HepG2 (cell line): Measurements from ENCODE around the gene SLC22A23. TPM values are rescaled to one million over a fixed set of nuclear protein-coding genes. Genes with fewer than 3 reads are reported as not detected.
A peak's percentile ranks its signal among the peaks of the same experiment; 100 is the strongest.

Experiments
- ATAC-seq: fragments of 200-7000 bp; cut with Tn5 transposase; 3 replicates; pipeline ENCODE4 v1.9.1; 2020; ENCODE audit warnings: mild to moderate bottlenecking, moderate library complexity
- BruUV-seq: library from RNA; stranded (reverse); fragments of 400-500 nt; replicated peaks from 2 replicates; lab custom pipeline; 2021; lab: Mats Ljungman, UMichigan
- CTCF ChIA-PET: fragments of 300-600 bp; formaldehyde crosslinking; extraction: SDS; loops from one replicate; lab custom pipeline; 2021; ENCODE audit warnings: low total read pairs, inconsistent platforms, low intra/inter-chr PET ratio; lab: Yijun Ruan, JAX
- POLR2A ChIA-PET: fragments of 350-600 bp; sonication (Branson Sonifier 250); formaldehyde crosslinking; loops from one replicate; lab custom pipeline; 2020; ENCODE audit warnings: antibody characterized with exemption, inconsistent platforms; lab: Yijun Ruan, JAX
- DNase-seq: peaks from one replicate; pipeline ENCODE4 v3.0.0-alpha.2; 2015; ENCODE audit warnings: low spot score
- FAIRE-seq: peaks from 3 replicates; lab custom pipeline; 2011; peaks lifted over from hg19 to GRCh38; lab: Jason Lieb, UNC
- H2AFZ ChIP-seq: one replicate; pipeline ENCODE4 v1.6.1; 2011; ENCODE audit warnings: low read length, inconsistent platforms
- H3K27ac ChIP-seq: fragments of 300-600 bp; 3 replicates; pipeline ENCODE4 v1.8.0; 2011; ENCODE audit warnings: mixed run types, mild to moderate bottlenecking, mixed read lengths, low read length, inconsistent platforms; ENCODE audit not compliant: insufficient read depth; ENCODE audit errors: extremely low read length
- H3K27me3 ChIP-seq, 2 experiments: fragments of 200-600 bp in 1 of 2; 2 replicates in 1 of 2; 3 replicates in 1 of 2; pipeline versions ENCODE4 v1.6.0 to v1.8.0; 2011; ENCODE audit warnings: low read length in 2 of 2, mild to moderate bottlenecking in 2 of 2, moderate library complexity in 2 of 2, inconsistent platforms in 1 of 2; ENCODE audit not compliant: insufficient read depth in 2 of 2, control insufficient read depth in 1 of 2
- H3K36me3 ChIP-seq, 2 experiments: fragments of 200-600 bp in 1 of 2; replicated peaks in 1 of 2; 2 replicates in 1 of 2; 3 replicates in 1 of 2; pipeline versions ENCODE4 v1.5.1 to v1.8.0; 2011; ENCODE audit warnings: low read length in 2 of 2, inconsistent platforms in 1 of 2; ENCODE audit not compliant: insufficient read depth in 2 of 2, control insufficient read depth in 1 of 2
- H3K4me1 ChIP-seq: 2 replicates; pipeline ENCODE4 v1.5.1; 2012; ENCODE audit warnings: low read length, inconsistent platforms; ENCODE audit not compliant: insufficient read depth
- H3K4me2 ChIP-seq: 2 replicates; pipeline ENCODE4 v1.6.0; 2011; ENCODE audit warnings: low read depth, low read length, inconsistent platforms
- H3K4me3 ChIP-seq, 3 experiments: fragments of 200-600 bp in 1 of 3; sonication (generic), shearing (Covaris generic) in 1 of 3; replicated peaks in 1 of 3; 2 replicates each; pipeline ENCODE4 v1.5.1; 2011 to 2016; ENCODE audit warnings: low read length in 3 of 3, inconsistent platforms in 2 of 3, low read depth in 2 of 3, mild to moderate bottlenecking in 2 of 3, control low read depth in 1 of 3, mixed read lengths in 1 of 3; ENCODE audit not compliant: insufficient read depth in 1 of 3
- H3K79me2 ChIP-seq: one replicate; pipeline ENCODE4 v1.6.1; 2011; ENCODE audit warnings: low read length, inconsistent platforms; ENCODE audit not compliant: insufficient read depth
- H3K9ac ChIP-seq: 2 replicates; pipeline ENCODE4 v1.6.0; 2011; ENCODE audit warnings: mild to moderate bottlenecking, low read depth, low read length, inconsistent platforms; ENCODE audit not compliant: insufficient read depth
- H3K9me3 ChIP-seq: 2 replicates; pipeline ENCODE4 v1.5.1; 2012; ENCODE audit warnings: mild to moderate bottlenecking, low read length
- H4K20me1 ChIP-seq: 2 replicates; pipeline ENCODE4 v1.6.0; 2011; ENCODE audit warnings: inconsistent platforms, mild to moderate bottlenecking, low read length, moderate library complexity; ENCODE audit not compliant: insufficient read depth
- ATF5 ChIP-seq: sonication (generic); formaldehyde crosslinking; IDR thresholded peaks from 2 replicates; pipeline ENCODE4 v1.4.0; 2020; ENCODE audit warnings: mild to moderate bottlenecking, low read depth, missing genetic modification reagents
- CTCF ChIP-seq: sonication (generic); formaldehyde crosslinking; IDR thresholded peaks from 2 replicates; pipeline ENCODE4 v1.5.0; 2020; ENCODE audit warnings: mild to moderate bottlenecking, missing genetic modification reagents, moderate library complexity
- GATAD1 ChIP-seq: IDR thresholded peaks from 2 replicates; pipeline ENCODE4 v1.6.1; 2016; ENCODE audit warnings: missing genetic modification reagents, missing compliant biosample characterization
- HNF1A ChIP-seq, 2 experiments: sonication (generic) in 1 of 2; formaldehyde crosslinking in 1 of 2; IDR thresholded peaks; 2 replicates each; pipeline versions ENCODE4 v1.4.0 to v1.6.1; 2016 to 2020; ENCODE audit warnings: borderline replicate concordance in 1 of 2, low read depth in 1 of 2, mild to moderate bottlenecking in 1 of 2, missing genetic modification reagents in 1 of 2
- KLF12 ChIP-seq: sonication (generic); formaldehyde crosslinking; IDR thresholded peaks from 2 replicates; pipeline ENCODE4 v1.4.0; 2020; ENCODE audit warnings: missing genetic modification reagents, borderline replicate concordance
- RFXAP ChIP-seq: sonication (generic); formaldehyde crosslinking; IDR thresholded peaks from 2 replicates; pipeline ENCODE4 v1.4.0; 2020; ENCODE audit warnings: missing genetic modification reagents, borderline replicate concordance
- ZBTB33 ChIP-seq: sonication (generic); formaldehyde crosslinking; IDR thresholded peaks from 2 replicates; pipeline ENCODE4 v1.4.0; 2020; ENCODE audit warnings: missing genetic modification reagents
- ZNF10 ChIP-seq: sonication (generic); formaldehyde crosslinking; IDR thresholded peaks from 2 replicates; pipeline ENCODE4 v1.4.0; 2020; ENCODE audit warnings: mild to moderate bottlenecking, low read depth, missing genetic modification reagents, borderline replicate concordance
- ZNF800 ChIP-seq: sonication (generic); formaldehyde crosslinking; IDR thresholded peaks from 2 replicates; pipeline ENCODE4 v1.4.0; 2020; ENCODE audit warnings: missing genetic modification reagents
- ZSCAN9 ChIP-seq: IDR thresholded peaks from 2 replicates; pipeline ENCODE4 v1.6.1; 2016; ENCODE audit warnings: borderline replicate concordance
- ZZZ3 ChIP-seq: sonication (generic); formaldehyde crosslinking; IDR thresholded peaks from 2 replicates; pipeline ENCODE4 v1.4.0; 2020; ENCODE audit warnings: missing genetic modification reagents, mild to moderate bottlenecking, borderline replicate concordance
- WGBS: methylation state at CpG from one replicate; pipeline ENCODE4 v1.1.6; 2017; ENCODE audit warnings: low lambda C conversion rate; 5-methylcytosine and 5-hydroxymethylcytosine counted together
- in situ Hi-C: cut with HindIII; loops from 2 replicates; pipeline ENCODE4 v1.10.0; 2017; ENCODE audit warnings: low pct_unique_long_range_greater_than_20kb; ENCODE audit not compliant: extremely low pct_ligation_motif_present
- intact Hi-C: fragments of 100-400 bp; cut with micrococcal nuclease; formaldehyde crosslinking; loops from one replicate; pipeline ENCODE4 v1.10.0; 2022; ENCODE audit not compliant: unreplicated experiment
- polyA plus RNA-seq, 8 experiments: library from polyadenylated mRNA; depleted of rRNA in 3 of 8; stranded (reverse) in 7 of 8; unstranded in 1 of 8; fragments of >200 nt; fragmentation: Illumina TruSeq in 4 of 8; extraction: Trizol in 4 of 8; gene quantifications; 2 replicates each; pipeline versions ENCODE4 v1.2.1 to v1.2.3, GENCODE V29; 2011 to 2016; ENCODE audit warnings: low read depth in 4 of 8, missing spikeins in 1 of 8, mixed read lengths in 1 of 8; ENCODE audit not compliant: insufficient read depth in 1 of 8
- total RNA-seq, 5 experiments: library from RNA; depleted of rRNA; stranded (reverse); fragments of >200 nt; fragmentation: Illumina TruSeq; extraction: Trizol; gene quantifications; 2 replicates each; pipeline ENCODE4 v1.2.3, GENCODE V29; 2016; ENCODE audit warnings: low read depth in 1 of 5

Gene SLC22A23
- total and polyA plus RNA-seq, 2 of the 13 experiments (the other 11 are each of a cell fraction or from before 2014, with no cell fraction given) = 11.8 to 17.5 TPM

- FAIRE-seq = peak; percentile 76
- no peak for TF ChIP-seq CTCF (CRISPR knock-in tag)
- 0 out of 2 replicates have a peak, but pooled peaks have one; percentile 38 for TF ChIP-seq KLF12 (CRISPR knock-in tag)
- TF ChIP-seq ZNF800 (CRISPR knock-in tag) = 0 out of 2 replicates have a peak, but pooled peaks have one; percentile 37
- TF ChIP-seq HNF1A (IDR thresholded peaks at IDR 0.05; ENCODE audit: low read depth) = no peak
- no peak for TF ChIP-seq HNF1A (CRISPR knock-in tag; IDR thresholded peaks at IDR 0.05; ENCODE audit: borderline replicate concordance)
- TF ChIP-seq GATAD1 (CRISPR knock-in tag) = no peak
- no peak for TF ChIP-seq ATF5 (CRISPR knock-in tag)
- TF ChIP-seq ZNF10 = no peak
- TF ChIP-seq ZZZ3 = no peak
- peak; percentile 52 for TF ChIP-seq ZBTB33 (CRISPR knock-in tag)
- 0 out of 2 replicates have a peak, but pooled peaks have one; percentile 30 for TF ChIP-seq RFXAP (CRISPR knock-in tag)
- peak; percentile 77; the same call in 1 of the 2 replicates for TF ChIP-seq ZSCAN9 (CRISPR knock-in tag)
These were observed 77.3 kb downstream of the SLC22A23 start for GRCh38 chr6:3379482-3380060.

More at GRCh38 chr6:3379482-3380060, 77.3 kb downstream of the SLC22A23 start:
- ChIA-PET POLR2A (interaction anchor here (1.0 to 9.2 kb wide), 12 partner anchors 8 to 534 kb away, joined by 3 to 271 read pairs (median 8); partner anchors contain the start of gene SLC22A23), CTCF (no interaction called here)
- peaks cover 86% of the 10 kb centered on the region for H3K79me2 ChIP-seq
- 47% methylated on average over 10 of the region's 10 CpGs for WGBS
- intact Hi-C loops = loop anchor here (1.0 kb wide), 3 partner anchors 22 to 31 kb away; no protein-coding TSS in a partner anchor
- no peak overlapping the region for H2AFZ ChIP-seq
- no peak for ATAC-seq
- H3K36me3 ChIP-seq = peaks cover under 1 to 8% of the 10 kb centered on the region in 2 experiments; a peak in 1 of 5 replicates
- H3K27ac ChIP-seq = peak overlapping the region; percentile 95
- no peaks in the 10 kb centered on the region for H3K27me3 ChIP-seq
- no peaks in the 10 kb centered on the region for H4K20me1 ChIP-seq
- BruUV-seq = no TSS peak
- in situ Hi-C loops = no loop called here
- DNase-seq = peak; percentile 72
- H3K4me2 ChIP-seq = peak overlapping the region; percentile 64
- H3K9me3 ChIP-seq = no peaks in the 10 kb centered on the region
- no peak overlapping the region; a peak in 1 of 6 replicates for H3K4me3 ChIP-seq
- H3K9ac ChIP-seq = peak overlapping the region; percentile 54
- peaks cover 100% of the 10 kb centered on the region for H3K4me1 ChIP-seq
